Stomach (tissue), 4 donors: ENCODE results near the gene UMPS.

Experiments
- CTCF ChIP-seq, 7 experiments: fragments of 450-650 bp in 4 of 7; fragments of 200-600 bp in 3 of 7; sonication (generic) in 3 of 7; IDR thresholded peaks; one replicate each; pipeline ENCODE4 v1.5.1; 2016 to 2019; ENCODE audit warnings: antibody characterized with exemption in 7 of 7, control low read depth in 2 of 7, mild to moderate bottlenecking in 1 of 7
- EP300 ChIP-seq: sonication (generic); formaldehyde crosslinking; IDR thresholded peaks from one replicate; pipeline ENCODE4 v1.6.1; 2017; ENCODE audit warnings: antibody characterized with exemption

GRCh38 chr3:124760601-124761000 is 30.3 kb downstream of the UMPS start:
- TF ChIP-seq CTCF (IDR thresholded peaks at IDR 0.05) (no peak), EP300 (no peak)
